Adipocyte (in vitro differentiated cells): ENCODE data around the gene UBE2L3.

ENCODE experiments used
- DNase-seq: peaks from one replicate; pipeline ENCODE4 v3.0.0-alpha.2; 2015; ENCODE audit warnings: low read depth
- H3K27me3 ChIP-seq: replicated peaks from 2 replicates; pipeline ENCODE4 v1.7.0; 2013; ENCODE audit warnings: mild to moderate bottlenecking, low read length, moderate library complexity; ENCODE audit not compliant: control insufficient read depth, insufficient read depth
- H3K36me3 ChIP-seq: 2 replicates; pipeline ENCODE4 v1.7.0; 2013; ENCODE audit warnings: low read length, mild to moderate bottlenecking, moderate library complexity; ENCODE audit not compliant: control insufficient read depth, insufficient read depth, severe bottlenecking
- H3K4me1 ChIP-seq: 2 replicates; pipeline ENCODE4 v1.7.0; 2013; ENCODE audit warnings: mild to moderate bottlenecking, low read length, moderate library complexity; ENCODE audit not compliant: control insufficient read depth, insufficient read depth
- H3K4me3 ChIP-seq: 2 replicates; pipeline ENCODE4 v1.7.0; 2013; ENCODE audit warnings: mild to moderate bottlenecking, low read length, moderate library complexity
- H3K9ac ChIP-seq: 2 replicates; pipeline ENCODE4 v1.7.0; 2013; ENCODE audit warnings: mild to moderate bottlenecking, low read length, moderate library complexity
- H3K9me3 ChIP-seq: 2 replicates; pipeline ENCODE4 v1.7.0; 2013; ENCODE audit warnings: mild to moderate bottlenecking, low read length, moderate library complexity; ENCODE audit not compliant: control insufficient read depth

The UBE2L3 gene

GRCh38 chr22:21657360-21658032, 90.0 kb downstream of the UBE2L3 start:
- DNase-seq: peak; percentile 71

DNA sequence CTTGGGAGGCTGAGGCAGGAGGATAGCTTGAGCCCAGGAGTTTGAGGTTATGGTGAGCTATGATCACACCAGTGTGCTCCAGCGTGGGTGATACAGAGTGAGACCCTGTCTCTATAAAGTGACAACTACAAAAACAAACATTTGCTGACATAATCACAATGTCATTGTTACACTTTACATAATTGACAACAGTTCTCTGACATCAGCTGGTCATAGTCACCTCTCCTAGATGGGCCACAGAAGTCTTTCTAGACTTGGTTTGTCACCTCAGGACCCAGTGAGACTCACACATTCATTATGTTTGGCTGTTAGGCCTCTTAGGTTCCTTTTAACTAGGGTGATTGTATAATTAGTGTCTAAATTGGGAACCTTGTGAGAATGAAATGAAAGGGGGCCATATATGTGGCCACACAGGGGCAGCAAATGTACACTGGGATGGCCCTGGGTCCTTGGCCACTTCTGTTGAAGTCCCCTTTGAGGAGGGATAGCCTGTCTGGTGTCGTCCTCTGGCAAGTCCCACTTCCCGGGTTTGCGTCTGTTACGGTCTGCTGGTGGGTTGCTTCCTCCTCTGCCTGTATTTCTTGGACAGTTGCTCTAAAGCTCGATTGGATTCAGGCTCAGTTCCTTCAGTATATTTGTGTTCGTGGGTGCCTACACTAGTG, 92.5 kb downstream of the UBE2L3 start:
- no peaks in the 10 kb centered on the region for H3K36me3 ChIP-seq
- no peaks in the 10 kb centered on the region for H3K9me3 ChIP-seq
- no peak overlapping the region for H3K9ac ChIP-seq
- H3K27me3 ChIP-seq: peaks cover 18% of the 10 kb centered on the region
- no peaks in the 10 kb centered on the region for H3K4me1 ChIP-seq
- no peak overlapping the region for H3K4me3 ChIP-seq
- DNase-seq: no peak

More at GRCh38 chr22:21657360-21658032, 90.0 kb downstream of the UBE2L3 start:
- Histone ChIP-seq H3K4me3 (peak overlapping the region; percentile 72), H3K9ac (no peak overlapping the region), H3K36me3 (no peaks in the 10 kb centered on the region), H3K4me1 (peaks cover 3% of the 10 kb centered on the region), H3K27me3 (peaks cover 18% of the 10 kb centered on the region), H3K9me3 (no peaks in the 10 kb centered on the region)

DNA sequence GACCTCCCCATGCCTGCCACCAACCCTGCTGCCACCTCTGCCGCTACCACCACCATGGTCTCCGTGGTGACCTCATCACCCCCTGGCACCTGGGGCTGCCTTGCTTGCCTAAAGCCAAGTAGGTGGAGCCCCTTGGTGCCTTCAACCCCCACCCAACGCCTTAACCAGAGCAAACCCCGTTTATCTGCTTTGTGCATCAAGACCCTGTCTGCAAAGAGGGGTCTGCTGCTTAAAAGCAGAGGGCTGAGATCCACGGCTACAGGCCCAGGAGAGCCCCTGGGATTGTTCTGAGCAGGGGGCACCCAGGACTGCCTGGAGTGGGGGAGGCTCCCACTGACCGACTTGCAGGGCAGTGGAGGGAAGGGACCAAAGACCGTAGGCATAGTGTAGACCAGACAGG, 93.4 kb downstream of the UBE2L3 start:
- Histone ChIP-seq H3K9ac (no peak overlapping the region), H3K36me3 (no peaks in the 10 kb centered on the region), H3K27me3 (peaks cover 18% of the 10 kb centered on the region), H3K4me1 (no peaks in the 10 kb centered on the region), H3K9me3 (no peaks in the 10 kb centered on the region), H3K4me3 (no peak overlapping the region)
- DNase-seq: no peak

GRCh38 chr22:21661991-21662390, 94.5 kb downstream of the UBE2L3 start:
- peaks cover 3% of the 10 kb centered on the region for H3K4me1 ChIP-seq
- no peak for DNase-seq
- no peak overlapping the region for H3K4me3 ChIP-seq
- no peak overlapping the region for H3K9ac ChIP-seq
- H3K27me3 ChIP-seq: peaks cover 18% of the 10 kb centered on the region
- no peaks in the 10 kb centered on the region for H3K9me3 ChIP-seq
- H3K36me3 ChIP-seq: no peaks in the 10 kb centered on the region

DNA sequence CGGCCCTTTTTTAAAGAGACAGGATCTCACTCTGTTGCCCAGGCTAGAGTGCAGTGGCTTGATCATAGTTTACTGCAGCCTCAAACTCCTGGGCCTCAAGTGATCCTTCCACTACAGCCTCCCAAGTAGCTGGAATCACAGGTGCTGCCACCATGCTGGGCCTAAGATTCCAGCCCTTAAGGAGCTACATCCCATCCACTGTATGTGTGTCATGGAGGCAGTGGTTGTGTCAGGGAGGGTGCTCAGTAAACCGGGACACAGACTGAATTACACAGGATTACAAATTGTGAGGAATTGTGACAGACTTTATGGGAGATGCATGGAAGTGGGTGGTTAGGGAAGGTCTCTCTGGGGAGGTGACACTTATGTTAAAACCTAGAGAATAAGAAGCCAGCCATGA, 96.2 kb downstream of the UBE2L3 start:
- peaks cover 18% of the 10 kb centered on the region for H3K27me3 ChIP-seq
- no peak for DNase-seq
- no peak overlapping the region for H3K9ac ChIP-seq
- H3K4me1 ChIP-seq: peaks cover 3% of the 10 kb centered on the region
- no peaks in the 10 kb centered on the region for H3K36me3 ChIP-seq
- no peaks in the 10 kb centered on the region for H3K9me3 ChIP-seq
- no peak overlapping the region for H3K4me3 ChIP-seq

DNA sequence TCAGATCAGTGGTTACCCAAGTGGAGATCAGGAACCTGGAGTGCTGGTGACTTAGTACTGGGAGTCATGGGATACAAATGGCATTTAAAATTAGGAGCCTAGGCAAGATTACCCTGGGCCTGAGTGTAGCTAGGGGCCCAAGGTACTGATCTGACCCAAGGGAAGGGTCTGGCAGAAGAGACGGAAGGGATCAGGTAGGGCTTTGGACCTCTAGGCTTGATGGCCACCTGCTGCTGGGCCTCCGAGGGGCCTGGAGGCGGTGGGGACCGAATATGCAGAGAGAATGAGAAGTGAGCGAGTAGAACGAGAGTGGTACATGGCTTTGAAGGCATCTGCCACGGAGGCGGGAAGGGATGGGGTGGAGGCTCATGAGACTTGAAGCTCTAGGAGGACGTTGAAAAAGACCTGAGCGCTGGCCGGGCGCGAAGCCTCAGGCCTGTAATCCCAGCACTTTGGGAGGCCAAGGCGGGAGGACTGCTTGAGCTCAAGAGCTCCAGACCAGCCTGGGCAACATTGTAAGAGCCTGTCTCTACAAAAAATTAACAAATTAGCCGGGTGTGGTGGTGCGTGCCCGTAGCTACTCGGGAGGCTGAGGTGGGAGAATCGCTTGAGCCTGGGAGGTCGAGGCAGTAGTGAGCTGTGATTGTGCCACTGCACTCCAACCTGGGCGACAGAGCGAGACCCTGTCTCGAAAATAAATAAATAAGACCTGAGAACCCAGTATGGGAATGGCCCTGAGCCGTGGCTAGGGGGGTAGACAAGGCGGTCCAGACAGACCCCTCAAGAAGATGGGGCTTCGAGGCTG, 97.7 kb downstream of the UBE2L3 start:
- DNase-seq: no peak

GRCh38 chr22:21666786-21667185, 99.3 kb downstream of the UBE2L3 start:
- H3K4me3 ChIP-seq: peak overlapping the region; percentile 89
- H3K4me1 ChIP-seq: peaks cover 3% of the 10 kb centered on the region
- DNase-seq: peak; percentile 8
- H3K9ac ChIP-seq: peak overlapping the region; percentile 93
- no peaks in the 10 kb centered on the region for H3K27me3 ChIP-seq
- no peaks in the 10 kb centered on the region for H3K9me3 ChIP-seq
- H3K36me3 ChIP-seq: peaks cover 21% of the 10 kb centered on the region

More for the DNA sequence above, 97.7 kb downstream of the UBE2L3 start:
- Histone ChIP-seq H3K4me3 (peak overlapping the region; percentile 89), H3K9ac (peak overlapping the region; percentile 93), H3K4me1 (peaks cover 3% of the 10 kb centered on the region), H3K36me3 (peaks cover 6% of the 10 kb centered on the region), H3K27me3 (peaks cover 15% of the 10 kb centered on the region), H3K9me3 (no peaks in the 10 kb centered on the region)

- Histone ChIP-seq H3K36me3 (peaks cover 43% of the 10 kb centered on the region), H3K9ac (no peak overlapping the region), H3K27me3 (no peaks in the 10 kb centered on the region), H3K4me1 (peaks cover 3% of the 10 kb centered on the region), H3K9me3 (no peaks in the 10 kb centered on the region), H3K4me3 (no peak overlapping the region)
- no peak for DNase-seq
These were observed 101.5 kb downstream of the UBE2L3 start for GRCh38 chr22:21669026-21669425.

DNA sequence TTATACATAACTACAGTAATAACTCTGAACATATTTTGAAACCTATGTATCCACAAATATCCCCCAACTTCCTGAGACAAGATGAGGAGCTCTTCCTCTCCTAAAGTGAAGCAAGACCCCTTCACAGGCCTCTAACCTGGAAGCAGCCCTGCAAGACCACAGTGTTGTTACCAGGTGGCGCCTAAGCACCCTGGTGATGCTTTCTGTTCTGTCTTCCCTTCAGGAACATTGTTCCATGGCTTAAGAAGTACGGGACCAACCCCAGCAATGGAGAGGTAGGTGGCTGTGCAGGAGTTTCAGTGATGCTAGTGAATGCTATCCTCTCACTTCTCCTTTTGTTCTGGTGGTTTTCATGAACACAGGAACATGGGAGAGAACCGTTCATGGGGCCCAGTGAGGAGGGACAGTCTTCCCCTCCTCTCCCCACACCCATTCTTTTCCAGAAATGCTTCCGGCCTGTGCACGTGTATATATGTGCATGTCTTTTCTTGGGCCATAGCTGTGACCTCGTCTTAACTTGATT, 104.7 kb downstream of the UBE2L3 start:
- no peak overlapping the region for H3K9ac ChIP-seq
- H3K9me3 ChIP-seq: no peaks in the 10 kb centered on the region
- H3K4me3 ChIP-seq: no peak overlapping the region
- H3K27me3 ChIP-seq: no peaks in the 10 kb centered on the region
- H3K4me1 ChIP-seq: no peaks in the 10 kb centered on the region
- H3K36me3 ChIP-seq: peaks cover 62% of the 10 kb centered on the region
- no peak for DNase-seq
